H1 (cell line): ENCODE data around the gene GNAI2. TPM values are rescaled to one million over a fixed set of nuclear protein-coding genes. Genes with fewer than 3 reads are reported as not detected.

ENCODE experiments used
- CTCF ChIA-PET: fragments of 300-600 bp; sonication (Branson Sonifier 250); formaldehyde crosslinking; loops from one replicate; lab custom pipeline; 2021; ENCODE audit not compliant: partially characterized antibody; lab: Charles Lee
- POLR2A ChIA-PET: fragments of 300-600 bp; sonication (Branson Sonifier 250); formaldehyde crosslinking; loops from one replicate; lab custom pipeline; 2021; ENCODE audit warnings: inconsistent platforms; ENCODE audit not compliant: partially characterized antibody; lab: Charles Lee
- DNase-seq, 2 experiments: peaks; one replicate each; pipeline versions ENCODE4 v3.0.0 to v3.0.0-alpha.2; 2010 to 2022; ENCODE audit warnings: low spot score in 2 of 2, low read depth in 1 of 2, mixed read lengths in 1 of 2
- FAIRE-seq: peaks from 2 replicates; lab custom pipeline; 2011; peaks lifted over from hg19 to GRCh38; lab: Jason Lieb, UNC
- H2AFZ ChIP-seq: 2 replicates; pipeline ENCODE4 v1.8.1; 2012; ENCODE audit warnings: low read length, inconsistent platforms
- H2AK5ac ChIP-seq: 2 replicates; pipeline ENCODE4 v1.6.1; 2013; ENCODE audit warnings: low read depth, low read length
- H2BK120ac ChIP-seq: replicated peaks from 2 replicates; pipeline ENCODE3; 2013; ENCODE audit warnings: low read depth, low read length, inconsistent platforms
- H2BK12ac ChIP-seq: 2 replicates; pipeline ENCODE4 v1.6.1; 2013; ENCODE audit warnings: low read depth, low read length
- H2BK15ac ChIP-seq: 2 replicates; pipeline ENCODE4 v1.6.1; 2013; ENCODE audit warnings: low read length
- H2BK20ac ChIP-seq: 2 replicates; pipeline ENCODE4 v1.6.1; 2013; ENCODE audit warnings: low read length
- H2BK5ac ChIP-seq: 2 replicates; pipeline ENCODE4 v1.6.1; 2013; ENCODE audit warnings: low read depth, low read length
- H3K14ac ChIP-seq: 2 replicates; pipeline ENCODE4 v1.6.1; 2013; ENCODE audit warnings: inconsistent platforms; ENCODE audit not compliant: insufficient read length
- H3K18ac ChIP-seq: 2 replicates; pipeline ENCODE4 v1.6.1; 2013; ENCODE audit warnings: low read length; ENCODE audit errors: extremely low read depth
- H3K23ac ChIP-seq: 2 replicates; pipeline ENCODE4 v1.6.1; 2013; ENCODE audit warnings: inconsistent platforms; ENCODE audit not compliant: insufficient read length
- H3K23me2 ChIP-seq: 2 replicates; pipeline ENCODE4 v1.6.1; 2013; ENCODE audit warnings: low read depth, low read length
- H3K27ac ChIP-seq: 2 replicates; pipeline ENCODE4 v1.6.1; 2011; ENCODE audit warnings: low read depth, low read length, inconsistent platforms
- H3K27me3 ChIP-seq, 4 experiments: replicated peaks in 1 of 4; 1 replicate in 1 of 4; 2 replicates in 3 of 4; pipeline versions ENCODE4 v1.6.1 to v1.8.1; 2011 to 2013; ENCODE audit warnings: low read length in 3 of 4, mild to moderate bottlenecking in 3 of 4, inconsistent platforms in 2 of 4, mixed read lengths in 2 of 4, moderate library complexity in 1 of 4; ENCODE audit not compliant: control insufficient read depth in 3 of 4, insufficient read depth in 3 of 4; ENCODE audit errors: extremely low read depth in 1 of 4
- H3K36me3 ChIP-seq, 4 experiments: 2 replicates each; pipeline versions ENCODE4 v1.6.1 to v1.8.1; 2011 to 2013; ENCODE audit warnings: mild to moderate bottlenecking in 4 of 4, low read length in 3 of 4, moderate library complexity in 2 of 4, control low read depth in 1 of 4, inconsistent platforms in 1 of 4; ENCODE audit not compliant: insufficient read depth in 4 of 4, control insufficient read depth in 2 of 4
- H3K4ac ChIP-seq: replicated peaks from 2 replicates; pipeline ENCODE3; 2013; ENCODE audit warnings: low read length, low read depth, mixed read lengths, inconsistent platforms; ENCODE audit not compliant: insufficient read length
- H3K4me1 ChIP-seq, 4 experiments: replicated peaks in 1 of 4; 1 replicate in 1 of 4; 2 replicates in 3 of 4; pipeline versions ENCODE4 v1.6.1 to v1.8.1; 2011 to 2013; ENCODE audit warnings: low read length in 3 of 4, inconsistent platforms in 2 of 4, mixed read lengths in 1 of 4; ENCODE audit not compliant: insufficient read depth in 4 of 4, control insufficient read depth in 3 of 4
- H3K4me2 ChIP-seq, 2 experiments: 2 replicates each; pipeline versions ENCODE4 v1.6.1 to v1.8.1; 2011 to 2013; ENCODE audit warnings: low read depth in 2 of 2, low read length in 2 of 2, control low read depth in 1 of 2, inconsistent platforms in 1 of 2, mild to moderate bottlenecking in 1 of 2; ENCODE audit not compliant: insufficient read depth in 1 of 2
- H3K4me3 ChIP-seq, 4 experiments: fragments of 200-600, 300-600 bp in 1 of 4; sonication (generic), shearing (Covaris generic), sonication (Bioruptor Twin) in 1 of 4; 2 replicates each; pipeline versions ENCODE4 v1.5.1 to v1.8.1; 2011 to 2016; ENCODE audit warnings: low read length in 4 of 4, low read depth in 3 of 4, control low read depth in 2 of 4, inconsistent platforms in 2 of 4, mild to moderate bottlenecking in 2 of 4, mixed read lengths in 1 of 4, moderate library complexity in 1 of 4; ENCODE audit not compliant: insufficient read depth in 2 of 4; ENCODE audit errors: extremely low read depth in 1 of 4
- H3K56ac ChIP-seq: replicated peaks from 2 replicates; pipeline ENCODE3; 2013; ENCODE audit warnings: low read depth, mild to moderate bottlenecking, mixed read lengths, low read length, inconsistent platforms; ENCODE audit not compliant: insufficient read length
- H3K79me1 ChIP-seq: 2 replicates; pipeline ENCODE4 v1.6.1; 2013; ENCODE audit warnings: low read depth, low read length, control low read depth
- H3K79me2 ChIP-seq, 2 experiments: 2 replicates each; pipeline versions ENCODE4 v1.6.1 to v1.8.1; 2012 to 2013; ENCODE audit warnings: low read length in 2 of 2, mild to moderate bottlenecking in 2 of 2, inconsistent platforms in 1 of 2; ENCODE audit not compliant: insufficient read depth in 2 of 2, control insufficient read depth in 1 of 2
- H3K9ac ChIP-seq, 4 experiments: replicated peaks in 1 of 4; 1 replicate in 1 of 4; 2 replicates in 3 of 4; pipeline versions ENCODE4 v1.6.1 to v1.8.1; 2011 to 2013; ENCODE audit warnings: low read depth in 3 of 4, low read length in 3 of 4, control low read depth in 2 of 4, mild to moderate bottlenecking in 2 of 4, moderate library complexity in 2 of 4, inconsistent platforms in 1 of 4; ENCODE audit errors: extremely low read depth in 1 of 4
- H3K9me3 ChIP-seq, 2 experiments: 2 replicates each; pipeline versions ENCODE4 v1.6.1 to v1.8.1; 2012 to 2013; ENCODE audit warnings: mild to moderate bottlenecking in 2 of 2, moderate library complexity in 2 of 2, control low read depth in 1 of 2, inconsistent platforms in 1 of 2, low read depth in 1 of 2, low read length in 1 of 2, mixed read lengths in 1 of 2; ENCODE audit not compliant: insufficient read depth in 2 of 2
- H4K20me1 ChIP-seq, 2 experiments: replicated peaks in 1 of 2; 2 replicates each; pipeline versions ENCODE3 to v1.8.1; 2011 to 2013; ENCODE audit warnings: inconsistent platforms in 2 of 2, low read length in 2 of 2, mild to moderate bottlenecking in 1 of 2; ENCODE audit not compliant: insufficient read depth in 2 of 2, control insufficient read depth in 1 of 2
- H4K5ac ChIP-seq: 2 replicates; pipeline ENCODE4 v1.6.1; 2013; ENCODE audit warnings: low read length, low read depth, mixed read lengths, inconsistent platforms; ENCODE audit not compliant: insufficient read length
- H4K8ac ChIP-seq: 2 replicates; pipeline ENCODE4 v1.8.0; 2013; ENCODE audit warnings: mild to moderate bottlenecking, moderate library complexity, low read length, inconsistent platforms; ENCODE audit not compliant: insufficient read depth; ENCODE audit errors: extremely low read depth
- H4K91ac ChIP-seq: replicated peaks from 2 replicates; pipeline ENCODE3; 2013; ENCODE audit warnings: low read length, mixed read lengths, inconsistent platforms; ENCODE audit not compliant: insufficient read length
- CHD1 ChIP-seq: IDR thresholded peaks from 2 replicates; pipeline ENCODE4 v1.6.1; 2012; ENCODE audit warnings: low read depth, low read length, improper control_type of control experiment
- CREB1 ChIP-seq: IDR thresholded peaks from 2 replicates; pipeline ENCODE4 v1.6.1; 2012; ENCODE audit warnings: inconsistent platforms
- KDM4A ChIP-seq: IDR thresholded peaks from one replicate; pipeline ENCODE4 v1.7.1; 2012; ENCODE audit warnings: low read depth, mild to moderate bottlenecking, moderate library complexity, low read length, inconsistent platforms; ENCODE audit not compliant: severe bottlenecking
- WGBS, 2 experiments: shearing (Covaris generic) in 1 of 2; methylation state at CpG; one replicate each; pipeline versions ENCODE4 v1.1.6 to v1.1.7; 2013 to 2015; ENCODE audit warnings: low lambda C conversion rate in 2 of 2, mixed read lengths in 2 of 2, inconsistent platforms in 1 of 2, low coverage in 1 of 2, missing lambda C conversion rate in 1 of 2; ENCODE audit not compliant: insufficient replicate concordance in 2 of 2, insufficient coverage in 1 of 2, insufficient read length in 1 of 2; ENCODE audit errors: extremely low coverage in 1 of 2, missing lambda C conversion rate in 1 of 2; 5-methylcytosine and 5-hydroxymethylcytosine counted together
- polyA plus RNA-seq, 7 experiments: library from polyadenylated mRNA; depleted of rRNA in 3 of 7; stranded (reverse) in 5 of 7; unstranded in 2 of 7; fragments of >200 nt in 5 of 7; fragments of 200-250 nt in 2 of 7; gene quantifications; 1 replicate in 5 of 7; 2 replicates in 1 of 7; 4 replicates in 1 of 7; pipeline versions ENCODE4 v1.2.1 to v1.2.3, GENCODE V29; 2011 to 2013; ENCODE audit warnings: missing spikeins in 2 of 7, mixed read lengths in 2 of 7
- total RNA-seq: library from RNA; stranded (reverse); fragmentation: NEBNext Ultra II Directional; extraction: Animal tissue kit (Norgen Biotek cat#: 25700); gene quantifications from 2 replicates; pipeline ENCODE4 v1.2.1, GENCODE V29; 2021

The GNAI2 gene
- total and polyA plus RNA-seq, 2 of the 8 experiments (the other 6 are each of a cell fraction or from before 2014, with no cell fraction given), result 168 to 539 TPM

GRCh38 chr3:50222169-50222528 lies 13.9 kb upstream of the GNAI2 start:
- no peak overlapping the region for H3K4ac ChIP-seq
- H3K23me2 ChIP-seq, result peaks cover 7% of the 10 kb centered on the region; the same call in 1 of the 2 replicates
- H3K9ac ChIP-seq, result no peak overlapping the region
- H2BK12ac ChIP-seq, result peak overlapping the region; percentile 81; the same call in 1 of the 2 replicates
- DNase-seq (no peak), FAIRE-seq (no peak)
- H3K79me2 ChIP-seq, result no peaks in the 10 kb centered on the region
- H3K27ac ChIP-seq, result no peak overlapping the region
- H3K4me2 ChIP-seq, result no peak overlapping the region
- TF ChIP-seq CREB1, result no peak
- no peak for TF ChIP-seq CHD1
- TF ChIP-seq KDM4A, result no peak
- no peaks in the 10 kb centered on the region for H3K79me1 ChIP-seq
- no peak overlapping the region for H2AFZ ChIP-seq
- no peak overlapping the region for H3K23ac ChIP-seq
- no peaks in the 10 kb centered on the region for H4K20me1 ChIP-seq
- no peaks in the 10 kb centered on the region for H3K36me3 ChIP-seq
- H4K91ac ChIP-seq, result no peak overlapping the region
- 73% methylated on average over 1 of the region's 1 CpG; no CpG with 5 or more reads in 1 of the 2 experiments for WGBS, 2 experiments
- no peak overlapping the region for H4K8ac ChIP-seq
- no peak overlapping the region for H3K56ac ChIP-seq
- H3K18ac ChIP-seq, result no peak overlapping the region; the same call in 1 of the 2 replicates
- H3K4me3 ChIP-seq, result no peak overlapping the region
- H2BK5ac ChIP-seq, result no peak overlapping the region; the same call in 1 of the 2 replicates
- no peak overlapping the region for H2AK5ac ChIP-seq
- no peaks in the 10 kb centered on the region for H3K9me3 ChIP-seq
- no peak overlapping the region for H2BK120ac ChIP-seq
- peaks cover 0 to 7% (median 3%) of the 10 kb centered on the region in 4 experiments; a peak in 5 of 7 replicates for H3K4me1 ChIP-seq
- peaks cover 0 to 3% (median 2%) of the 10 kb centered on the region in 4 experiments; a peak in 4 of 7 replicates for H3K27me3 ChIP-seq
- no peak overlapping the region for H4K5ac ChIP-seq
- H3K14ac ChIP-seq, result no peak overlapping the region
- CTCF ChIA-PET, result interaction anchor here (0.6 to 48.1 kb wide), 16 partner anchors 9 to 176 kb away, joined by 3 to 2149 read pairs (median 4); partner anchors contain the start of genes GNAI2, GNAT1, LSMEM2 and SEMA3B
- POLR2A ChIA-PET, result interaction anchor here (1.0 to 3.9 kb wide), 8 partner anchors 8 to 99 kb away, joined by 3 to 23 read pairs (median 4); partner anchors contain the start of genes GNAI2 and SLC38A3
- H2BK15ac ChIP-seq, result peak overlapping the region; percentile 1; the same call in 1 of the 2 replicates
- H2BK20ac ChIP-seq, result no peak overlapping the region
